Testis (tissue), 2 donors: ENCODE results near the gene BAX.

Experiments
- POLR2A ChIP-seq: fragments of 450-650 bp; IDR thresholded peaks from one replicate; pipeline ENCODE4 v1.6.1; 2017; ENCODE audit warnings: antibody characterized with exemption, mild to moderate bottlenecking, moderate library complexity
- TF ChIP-seq, protein P1 (sequence below), 3 experiments: fragments of 450-650 bp in 2 of 3; fragments of 200-600 bp in 1 of 3; sonication (generic) in 1 of 3; IDR thresholded peaks; one replicate each; pipeline ENCODE4 v1.5.1; 2016 to 2019; ENCODE audit warnings: antibody characterized with exemption in 3 of 3, mild to moderate bottlenecking in 2 of 3, moderate library complexity in 1 of 3

DNA sequence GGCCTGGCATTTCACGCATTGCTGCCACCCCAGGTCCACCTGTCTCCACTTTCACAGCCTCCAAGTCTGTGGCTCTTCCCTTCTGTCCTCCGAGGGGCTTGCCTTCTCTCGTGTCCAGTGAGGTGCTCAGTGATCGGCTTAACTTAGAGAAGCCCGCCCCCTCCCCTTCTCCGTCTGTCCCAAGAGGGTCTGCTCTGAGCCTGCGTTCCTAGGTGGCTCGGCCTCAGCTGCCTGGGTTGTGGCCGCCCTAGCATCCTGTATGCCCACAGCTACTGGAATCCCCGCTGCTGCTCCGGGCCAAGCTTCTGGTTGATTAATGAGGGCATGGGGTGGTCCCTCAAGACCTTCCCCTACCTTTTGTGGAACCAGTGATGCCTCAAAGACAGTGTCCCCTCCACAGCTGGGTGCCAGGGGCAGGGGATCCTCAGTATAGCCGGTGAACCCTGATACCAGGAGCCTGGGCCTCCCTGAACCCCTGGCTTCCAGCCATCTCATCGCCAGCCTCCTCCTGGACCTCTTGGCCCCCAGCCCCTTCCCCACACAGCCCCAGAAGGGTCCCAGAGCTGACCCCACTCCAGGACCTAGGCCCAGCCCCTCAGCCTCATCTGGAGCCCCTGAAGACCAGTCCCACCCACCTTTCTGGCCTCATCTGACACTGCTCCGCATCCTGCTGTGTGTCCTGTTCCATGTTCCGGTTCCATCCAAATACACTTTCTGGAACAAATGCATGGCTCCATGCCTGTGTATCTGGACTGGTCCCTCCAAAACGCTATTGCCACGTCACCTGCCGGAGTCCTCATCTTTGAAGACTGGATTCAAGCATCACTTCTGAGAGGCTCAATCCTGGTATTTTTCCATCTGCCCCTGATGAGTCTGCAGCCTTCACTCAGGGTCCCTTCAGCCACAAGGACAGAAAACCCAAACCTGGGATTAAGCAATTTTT lies 31.9 kb upstream of the BAX start:
- TF ChIP-seq, protein P1, sequence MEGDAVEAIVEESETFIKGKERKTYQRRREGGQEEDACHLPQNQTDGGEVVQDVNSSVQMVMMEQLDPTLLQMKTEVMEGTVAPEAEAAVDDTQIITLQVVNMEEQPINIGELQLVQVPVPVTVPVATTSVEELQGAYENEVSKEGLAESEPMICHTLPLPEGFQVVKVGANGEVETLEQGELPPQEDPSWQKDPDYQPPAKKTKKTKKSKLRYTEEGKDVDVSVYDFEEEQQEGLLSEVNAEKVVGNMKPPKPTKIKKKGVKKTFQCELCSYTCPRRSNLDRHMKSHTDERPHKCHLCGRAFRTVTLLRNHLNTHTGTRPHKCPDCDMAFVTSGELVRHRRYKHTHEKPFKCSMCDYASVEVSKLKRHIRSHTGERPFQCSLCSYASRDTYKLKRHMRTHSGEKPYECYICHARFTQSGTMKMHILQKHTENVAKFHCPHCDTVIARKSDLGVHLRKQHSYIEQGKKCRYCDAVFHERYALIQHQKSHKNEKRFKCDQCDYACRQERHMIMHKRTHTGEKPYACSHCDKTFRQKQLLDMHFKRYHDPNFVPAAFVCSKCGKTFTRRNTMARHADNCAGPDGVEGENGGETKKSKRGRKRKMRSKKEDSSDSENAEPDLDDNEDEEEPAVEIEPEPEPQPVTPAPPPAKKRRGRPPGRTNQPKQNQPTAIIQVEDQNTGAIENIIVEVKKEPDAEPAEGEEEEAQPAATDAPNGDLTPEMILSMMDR (IDR thresholded peaks at IDR 0.05) = no peak
- TF ChIP-seq POLR2A = no peak
